GM21529 (cell line): ENCODE data around the gene C6orf47.

Experiments used
- ATAC-seq: cut with Tn5 transposase; IDR thresholded peaks from one replicate; pipeline ENCODE4 v1.9.1; 2021; ENCODE audit not compliant: unreplicated experiment

The C6orf47 gene

DNA sequence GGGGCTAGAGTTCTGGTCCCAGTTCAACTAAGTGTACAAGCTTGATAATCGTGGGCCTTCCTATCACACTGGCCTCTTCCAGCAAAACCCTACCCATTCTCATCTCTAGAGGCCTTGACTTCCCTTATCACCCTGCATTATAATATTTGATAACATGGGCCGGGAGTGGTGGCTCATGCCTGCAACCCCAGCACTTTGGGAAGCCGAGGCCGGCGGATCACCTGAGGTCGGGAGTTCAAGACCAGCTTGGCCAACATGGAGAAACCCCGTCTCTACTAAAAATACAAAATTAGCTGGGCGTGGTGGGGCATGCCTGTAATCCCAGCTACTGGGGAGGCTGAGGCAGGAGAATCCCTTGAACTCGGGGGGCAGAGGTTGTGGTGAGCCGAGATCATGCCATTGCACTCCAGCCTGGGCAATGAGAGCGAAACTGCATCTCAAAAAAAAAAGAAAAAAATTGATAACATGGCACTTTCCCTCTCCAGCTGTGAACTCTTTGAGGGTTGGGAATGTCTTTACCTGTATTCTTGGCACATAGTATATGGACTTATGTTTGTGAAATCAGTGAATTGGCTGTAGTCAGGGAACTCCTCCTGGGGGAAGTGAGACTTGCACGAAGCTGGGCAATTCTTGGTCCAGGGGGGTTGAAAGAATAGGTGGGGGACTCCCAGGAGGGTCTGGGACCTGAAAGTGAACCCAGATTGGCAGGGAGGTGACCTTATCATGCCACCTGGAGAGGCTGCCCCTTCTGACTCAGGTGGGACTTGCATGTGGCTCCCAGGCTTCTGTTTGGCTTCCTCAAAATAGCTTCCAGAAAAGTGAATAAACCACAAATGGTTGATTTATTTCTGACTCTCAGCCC lies 915 bp upstream of the C6orf47 start:
- ATAC-seq: no peak

DNA sequence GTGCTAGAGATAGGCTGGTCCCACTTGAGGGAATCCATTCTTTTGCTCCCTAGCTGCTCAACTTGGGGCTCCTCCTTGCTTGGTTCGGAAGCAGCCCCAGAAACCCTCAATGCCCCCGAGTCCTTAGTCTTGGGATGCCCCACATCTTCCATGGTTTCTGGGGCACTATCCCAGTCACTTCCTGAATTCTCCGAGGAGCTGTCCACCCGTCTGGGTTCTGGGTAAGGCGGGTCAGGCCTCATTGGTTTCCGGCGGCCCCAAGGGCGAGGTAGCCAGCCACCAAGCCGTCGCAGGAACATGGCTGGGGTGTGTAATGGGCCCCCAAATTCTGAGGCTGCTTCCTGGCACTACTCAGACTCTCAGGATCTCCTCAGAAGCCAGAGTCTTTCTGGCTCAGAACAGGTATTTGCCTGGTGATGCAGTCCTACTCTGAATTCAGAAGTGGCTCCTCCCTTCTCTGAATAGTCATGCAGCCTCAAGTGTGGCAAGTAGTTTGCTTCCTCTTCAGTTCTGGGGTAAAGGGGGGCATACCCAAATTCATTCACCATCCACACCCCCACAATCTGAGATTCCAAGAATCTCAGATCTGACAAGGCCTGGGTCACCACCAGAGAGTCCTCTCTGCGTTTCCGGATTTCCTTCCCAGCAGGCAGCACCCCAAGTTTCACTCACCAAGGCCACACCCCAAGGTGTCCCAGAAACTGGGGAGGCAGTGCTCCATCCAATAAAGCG lies 763 bp downstream of the C6orf47 start:
- ATAC-seq: peak; percentile 14

DNA sequence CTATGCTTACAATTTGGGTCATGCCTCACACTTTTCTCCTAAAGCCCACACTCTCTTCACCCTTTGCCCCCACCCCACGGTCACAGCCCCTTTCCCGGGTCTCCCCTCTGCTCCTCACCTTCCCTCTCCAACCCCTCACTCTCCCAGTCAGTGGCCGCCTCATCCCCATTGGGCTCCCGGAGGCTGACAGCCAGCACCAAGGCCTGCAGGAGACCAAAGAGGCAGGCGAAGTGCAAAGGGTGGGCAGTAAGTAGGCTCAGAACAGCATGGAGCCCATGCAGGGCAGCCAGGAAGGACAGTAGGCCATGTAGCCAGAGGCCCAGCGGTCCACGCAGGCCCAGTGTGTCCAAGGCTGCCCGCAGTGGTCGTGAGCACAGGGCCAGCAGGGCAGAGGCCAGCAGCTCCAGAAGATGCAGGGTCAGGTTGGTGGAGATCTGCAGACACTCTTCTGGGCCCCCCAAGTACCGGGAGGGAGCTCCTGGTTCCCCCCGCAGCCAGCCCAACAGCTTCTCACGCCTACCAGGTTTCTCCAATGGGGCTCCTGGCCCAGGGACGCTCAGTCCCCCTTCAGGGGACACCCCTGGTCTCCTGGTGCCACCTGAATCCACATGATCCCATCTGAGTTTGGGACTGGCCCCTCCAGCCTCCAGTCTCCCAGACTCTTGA lies 1.5 kb downstream of the C6orf47 start:
- ATAC-seq: no peak

DNA sequence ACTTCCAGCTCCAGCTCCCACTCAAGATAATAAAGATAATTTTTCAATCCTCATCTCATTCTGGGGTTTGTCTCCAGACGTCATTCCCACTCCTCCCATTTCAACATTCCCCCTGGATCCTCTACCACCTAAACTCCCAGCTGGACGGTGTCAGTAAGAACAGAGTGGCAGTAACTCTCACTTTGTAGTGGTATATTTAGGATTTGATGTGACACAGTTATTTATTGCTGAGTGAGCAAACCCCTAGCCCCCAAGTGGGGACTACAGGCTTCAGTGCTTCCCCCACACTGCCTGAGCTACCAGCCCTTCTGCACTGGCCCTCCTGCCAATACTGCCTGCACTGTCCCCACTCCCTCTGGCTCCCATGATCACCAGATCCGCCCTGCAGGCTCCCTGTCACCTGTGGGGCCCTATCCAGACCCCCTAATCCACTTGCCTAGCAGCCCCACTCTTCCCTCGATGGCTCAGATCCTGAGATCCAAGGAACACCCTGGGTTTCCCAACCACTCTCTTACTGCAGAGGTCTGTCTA lies 2.4 kb downstream of the C6orf47 start:
- no peak for ATAC-seq

DNA sequence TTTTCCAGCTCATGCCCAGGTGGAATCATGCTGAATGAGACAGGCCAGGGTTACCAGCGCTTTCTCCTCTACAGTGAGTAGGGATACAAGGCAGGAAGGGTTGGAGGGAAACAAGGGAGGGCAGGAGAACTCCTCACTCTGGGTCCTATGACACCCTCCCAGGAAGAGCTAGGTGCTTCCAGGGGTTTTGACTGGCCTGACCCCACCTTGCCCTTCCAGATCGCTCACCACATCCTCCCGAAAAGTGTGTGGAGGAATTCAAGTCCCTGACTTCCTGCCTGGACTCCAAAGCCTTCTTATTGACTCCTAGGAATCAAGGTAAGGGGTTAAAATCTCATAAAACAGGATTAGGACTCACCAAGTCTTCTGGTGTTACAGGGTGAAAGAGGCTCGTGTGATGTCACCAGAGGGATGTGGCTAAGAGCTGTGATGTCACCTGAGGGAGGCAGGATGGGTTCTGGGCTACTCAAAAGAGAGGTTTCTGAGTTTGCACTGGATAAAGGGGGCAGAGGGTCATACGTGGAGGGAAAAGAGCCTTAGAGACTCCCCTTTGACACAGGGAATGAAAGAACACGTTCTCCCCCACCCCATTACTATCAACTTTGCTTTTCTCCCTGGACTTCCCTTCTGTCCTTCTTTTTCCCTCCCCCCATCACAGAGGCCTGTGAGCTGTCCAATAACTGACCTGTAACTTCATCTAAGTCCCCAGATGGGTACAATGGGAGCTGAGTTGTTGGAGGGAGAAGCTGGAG lies 3.0 kb downstream of the C6orf47 start:
- ATAC-seq: no peak

DNA sequence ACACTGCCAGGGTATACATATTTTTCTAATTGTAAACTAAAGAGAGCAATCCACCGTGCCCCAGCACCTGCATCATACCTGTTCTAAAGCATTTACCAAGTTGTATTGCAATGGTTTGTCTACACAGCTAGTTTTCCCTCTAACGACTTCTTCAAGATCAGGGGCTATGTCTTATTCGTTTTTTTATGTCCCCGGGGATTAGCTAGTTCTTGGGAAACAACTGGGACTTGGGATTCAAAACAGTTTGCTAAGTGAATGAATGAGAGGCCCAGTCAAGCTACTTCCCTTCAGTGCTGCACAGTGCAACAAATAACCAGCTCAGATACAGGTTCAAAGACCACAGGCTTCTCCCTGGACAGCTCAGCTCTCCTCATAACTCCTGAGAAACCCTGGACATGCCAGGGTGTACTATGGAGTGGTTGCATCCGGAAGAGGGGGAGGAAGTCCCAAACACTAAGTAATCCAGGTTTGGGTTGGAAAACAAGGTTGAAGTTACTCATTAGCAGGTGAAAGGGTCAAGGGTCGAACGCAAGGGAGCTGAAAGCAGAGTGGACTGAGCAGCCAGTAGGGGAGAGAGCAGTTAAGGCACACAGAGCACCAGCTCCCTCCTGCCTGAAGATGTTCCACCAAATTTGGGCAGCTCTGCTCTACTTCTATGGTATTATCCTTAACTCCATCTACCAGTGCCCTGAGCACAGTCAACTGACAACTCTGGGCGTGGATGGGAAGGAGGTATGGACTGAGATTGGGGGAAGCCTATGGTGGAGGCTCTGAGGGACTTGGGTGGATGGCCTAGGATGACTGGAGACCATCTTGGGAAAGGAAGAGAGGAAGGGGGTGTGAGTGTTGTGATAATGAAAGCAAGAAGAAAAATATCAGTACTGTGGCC lies 5.0 kb downstream of the C6orf47 start, which contains the start of gene APOM:
APOM (plus strand) TSS at position 546 of the 889 bp plus-strand sequence; CDS start at position 619, 73 bp downstream.
- ATAC-seq: no peak

DNA sequence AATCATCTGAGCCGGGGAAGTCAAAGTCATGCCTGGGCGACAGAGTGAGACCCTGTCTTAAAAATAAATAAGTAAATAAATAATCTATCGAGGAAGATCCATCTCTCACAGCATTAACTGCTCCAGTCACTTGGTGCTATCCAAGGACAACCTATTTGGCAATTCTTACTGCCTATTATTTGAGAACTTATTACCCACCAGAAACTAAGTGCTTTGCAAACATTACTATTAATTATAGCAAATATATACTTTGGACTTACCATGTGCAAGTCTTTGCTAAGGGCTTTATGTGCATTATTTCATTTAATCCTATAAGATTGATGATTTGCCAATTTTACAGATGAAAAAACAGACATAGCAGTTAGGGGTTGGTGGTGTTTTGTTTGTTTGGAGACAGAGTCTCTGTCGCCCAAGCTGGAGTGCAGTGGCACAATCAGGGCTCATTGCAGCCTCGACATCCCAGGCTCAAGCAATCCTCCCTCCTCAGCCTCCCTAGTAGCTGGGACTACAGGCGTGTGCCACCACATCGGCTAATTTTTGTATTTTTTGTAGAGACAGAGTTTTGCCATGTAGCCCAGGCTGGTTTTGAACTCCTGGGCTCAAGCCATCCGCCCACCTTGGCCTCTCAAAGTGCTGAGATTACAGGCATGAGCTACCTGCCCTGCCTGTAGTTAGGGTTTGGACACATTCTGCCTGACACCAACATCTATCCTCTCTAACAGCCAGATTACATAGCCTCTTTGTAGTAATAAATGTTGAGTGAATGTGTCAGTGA lies 5.8 kb downstream of the C6orf47 start:
- no peak for ATAC-seq

DNA sequence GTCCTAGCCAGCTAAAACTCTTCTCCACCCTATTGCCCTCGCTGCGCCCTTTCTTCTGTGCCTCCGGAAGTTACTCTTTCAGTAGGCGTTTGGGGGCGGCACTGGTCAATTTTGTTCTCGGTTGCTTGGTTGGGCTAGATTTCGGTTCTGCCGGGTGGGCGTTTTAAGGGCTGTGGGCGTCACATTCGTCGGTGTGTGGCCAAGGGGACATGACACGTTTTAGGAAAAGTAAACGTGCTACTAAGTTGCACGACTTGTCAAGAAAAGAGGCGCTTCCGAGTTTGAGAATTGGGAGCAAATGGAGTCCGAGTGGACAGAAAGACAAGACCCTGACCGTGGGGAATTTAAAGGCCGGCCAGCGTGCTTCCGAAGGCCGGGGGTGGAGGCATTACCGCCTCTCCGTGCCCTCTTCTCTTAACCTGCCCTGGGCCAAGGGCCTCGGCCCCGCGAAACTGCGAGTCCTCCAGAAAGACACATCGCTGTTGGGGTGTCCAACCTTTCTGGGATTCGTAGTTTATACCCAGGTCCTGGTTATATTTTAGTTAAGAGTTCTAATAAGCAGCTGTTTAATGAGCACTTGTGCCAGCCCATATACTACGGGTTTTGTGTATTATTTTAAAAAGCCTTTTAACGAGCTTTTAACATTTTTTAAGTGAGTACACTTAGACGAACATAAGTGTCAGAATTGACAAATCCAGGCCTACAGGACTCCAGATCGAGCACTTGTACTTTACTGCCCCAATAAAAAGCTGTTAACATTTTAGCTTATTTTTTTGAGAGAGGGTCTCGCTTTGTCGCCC lies 7.5 kb downstream of the C6orf47 start:
- peak; percentile 65 for ATAC-seq

DNA sequence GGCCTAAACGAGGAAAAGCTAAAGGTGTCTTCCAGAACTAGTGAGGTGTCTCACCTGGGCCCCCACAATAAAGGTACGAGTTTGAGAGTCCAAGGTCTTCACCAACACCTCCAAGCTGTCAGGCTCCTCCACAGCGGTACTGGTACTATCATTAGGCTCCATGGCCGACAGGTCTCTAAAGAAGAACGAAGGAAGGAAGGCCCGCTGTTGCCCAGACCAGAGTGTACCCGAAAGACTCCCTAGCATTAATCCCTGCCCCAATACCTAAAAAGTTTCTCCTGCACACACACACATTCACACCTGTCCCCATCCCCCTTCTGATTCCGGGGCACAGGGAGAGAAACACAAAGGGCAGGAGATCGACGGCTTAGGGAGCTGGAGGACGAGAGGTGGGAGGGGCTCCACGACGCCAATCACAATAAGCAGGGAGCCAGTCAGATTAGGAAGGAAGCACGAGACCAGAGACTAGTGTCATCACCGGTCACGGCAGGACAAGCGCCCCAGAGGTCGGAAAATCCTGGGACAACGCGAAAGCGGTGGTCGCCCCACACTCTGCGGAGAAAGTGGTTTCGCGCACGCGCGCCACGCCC lies 8.9 kb downstream of the C6orf47 start:
- peak; percentile 33 for ATAC-seq

DNA sequence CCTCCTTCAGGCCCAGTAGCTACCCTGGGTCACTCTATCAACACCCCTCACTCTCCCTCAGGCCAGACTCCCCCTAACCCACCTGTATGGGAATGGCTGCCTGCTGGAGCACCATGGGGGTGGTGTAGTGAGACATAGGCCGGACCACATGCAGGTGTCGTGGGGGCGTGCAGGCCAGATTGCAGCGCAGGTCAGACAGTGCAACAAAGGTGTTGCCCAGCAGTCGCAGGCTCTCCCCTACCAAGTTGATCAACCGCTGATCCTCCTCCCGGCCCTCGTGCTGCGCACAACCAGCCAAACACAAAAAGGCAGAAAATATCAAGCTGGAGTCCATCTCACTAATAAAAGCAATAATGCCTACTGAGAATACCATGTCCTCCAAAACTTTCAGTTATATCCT lies 15.3 kb downstream of the C6orf47 start:
- no peak for ATAC-seq

DNA sequence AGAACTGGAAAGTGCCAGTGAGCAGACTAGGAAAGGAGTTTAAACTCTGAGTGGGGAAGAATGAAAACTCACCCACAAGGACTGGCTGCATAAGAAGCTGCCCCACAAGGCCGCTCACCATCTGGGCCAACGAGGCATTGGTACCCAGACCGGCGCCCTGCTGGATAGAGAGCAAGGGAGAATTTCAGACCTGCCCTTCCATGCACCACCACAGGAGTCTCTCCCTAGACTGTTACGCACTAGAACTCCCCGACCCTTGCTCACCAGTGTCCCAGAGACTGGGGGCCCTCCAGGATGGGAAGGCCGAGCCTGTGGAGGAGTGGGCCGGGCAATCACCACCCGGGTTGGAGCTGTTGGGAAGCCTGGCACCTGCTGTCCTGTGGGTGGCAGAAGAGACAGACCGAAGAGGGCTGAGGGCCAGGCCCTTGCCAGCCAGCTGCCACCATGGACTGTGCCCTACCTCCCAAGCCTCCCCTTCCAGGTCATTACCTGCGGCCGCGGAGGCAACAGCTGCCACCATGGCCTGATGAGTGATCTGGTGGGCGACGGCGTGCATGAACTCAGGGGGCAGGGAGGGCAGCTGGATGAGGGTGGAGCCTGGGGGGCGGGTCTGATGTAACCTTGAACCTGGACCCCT lies 16.6 kb downstream of the C6orf47 start:
- no peak for ATAC-seq

DNA sequence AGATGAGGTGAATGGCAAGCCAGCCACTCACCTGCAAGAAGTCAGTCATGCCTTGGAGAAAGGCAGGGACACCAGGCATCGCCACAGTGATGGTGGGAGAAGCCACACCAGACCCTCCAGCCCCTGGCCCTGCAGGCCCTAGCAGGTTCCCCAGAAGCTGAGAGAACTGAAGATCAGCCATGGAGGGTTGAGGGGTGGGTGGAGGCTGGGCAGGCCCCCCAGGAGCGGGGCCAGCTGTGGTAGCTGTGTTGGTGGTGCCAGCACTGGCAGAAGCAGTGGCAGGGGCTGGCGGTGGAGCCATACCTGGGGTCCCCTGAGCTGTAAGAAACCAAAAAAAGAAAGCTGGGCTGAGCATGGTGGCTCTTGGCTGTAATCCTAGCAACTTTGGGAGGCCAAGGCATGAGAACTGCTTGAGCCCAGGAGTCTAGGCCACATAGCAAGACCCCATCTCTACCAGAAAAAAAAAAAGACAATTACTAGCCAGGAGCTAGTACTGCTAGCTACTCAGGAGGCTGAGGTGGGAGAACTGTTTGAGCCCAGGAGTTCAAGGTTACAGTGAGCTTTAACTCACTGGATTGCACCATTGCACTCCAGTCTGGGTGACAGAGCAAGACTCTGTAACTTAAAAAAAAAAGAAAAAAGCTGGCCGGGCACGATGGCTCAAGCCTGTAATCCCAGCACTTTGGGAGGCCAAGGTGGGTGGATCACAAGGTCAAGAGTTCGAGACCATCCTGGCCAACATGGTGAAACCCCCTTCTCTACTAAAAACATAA lies 17.6 kb downstream of the C6orf47 start:
- ATAC-seq: no peak

DNA sequence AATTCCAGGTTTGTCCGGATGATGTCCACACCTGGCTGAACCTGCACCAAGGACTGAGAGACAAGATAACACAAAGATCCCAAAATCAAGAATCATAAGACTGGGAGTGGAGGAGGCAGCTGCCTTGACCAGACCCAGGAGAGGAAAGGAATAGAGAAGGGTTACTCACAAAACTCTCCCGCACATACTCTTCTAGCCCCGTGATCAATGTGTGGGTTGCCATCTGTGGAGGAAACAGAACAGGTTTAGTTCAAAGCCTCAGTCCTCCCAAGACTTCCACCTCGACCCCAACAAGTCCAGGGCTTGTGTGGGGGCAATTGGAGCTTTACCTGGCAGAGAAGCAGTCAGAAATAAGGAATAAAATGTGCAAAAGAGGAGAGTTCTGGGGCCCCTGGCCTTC lies 19.2 kb downstream of the C6orf47 start:
- ATAC-seq: no peak

DNA sequence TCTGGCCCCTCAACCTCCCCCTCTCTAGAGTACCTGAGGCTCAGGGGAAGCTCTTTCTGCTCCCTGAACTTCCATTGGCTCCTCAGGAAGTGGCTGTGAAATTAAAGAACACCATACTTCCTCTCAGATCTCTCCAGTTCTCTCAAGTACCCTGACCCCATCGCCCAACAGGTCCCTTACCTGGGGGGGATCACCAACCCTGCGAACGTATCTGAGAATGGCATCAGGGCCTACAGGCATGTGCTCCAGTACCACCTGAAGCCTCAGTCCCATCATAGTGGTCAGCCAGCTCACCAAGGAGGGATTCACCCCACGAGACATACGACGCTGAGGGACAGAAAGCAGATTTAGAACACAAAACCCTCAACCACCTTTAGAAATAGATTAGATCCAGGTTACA lies 20.0 kb downstream of the C6orf47 start:
- ATAC-seq: no peak

DNA sequence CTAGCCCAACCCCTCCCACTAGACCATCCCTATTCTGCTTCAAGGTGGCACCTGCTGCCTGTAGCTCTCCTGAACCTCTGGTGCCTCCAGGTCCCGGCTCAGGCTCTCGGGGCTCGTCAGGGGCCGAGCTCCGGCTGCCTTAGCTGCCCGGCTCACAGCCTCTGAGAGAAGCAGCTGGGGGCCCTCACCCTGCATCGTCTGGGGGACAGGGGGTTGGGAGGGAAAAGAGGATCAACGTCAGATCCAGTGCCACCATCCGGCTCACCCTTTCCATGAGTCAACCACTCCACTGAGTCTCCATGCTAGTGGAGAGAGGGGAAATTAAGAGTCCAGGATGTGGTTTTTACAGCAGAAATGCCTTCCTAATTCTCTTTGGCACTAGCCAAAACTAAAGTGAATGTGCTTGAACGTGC lies 21.1 kb downstream of the C6orf47 start:
- no peak for ATAC-seq

DNA sequence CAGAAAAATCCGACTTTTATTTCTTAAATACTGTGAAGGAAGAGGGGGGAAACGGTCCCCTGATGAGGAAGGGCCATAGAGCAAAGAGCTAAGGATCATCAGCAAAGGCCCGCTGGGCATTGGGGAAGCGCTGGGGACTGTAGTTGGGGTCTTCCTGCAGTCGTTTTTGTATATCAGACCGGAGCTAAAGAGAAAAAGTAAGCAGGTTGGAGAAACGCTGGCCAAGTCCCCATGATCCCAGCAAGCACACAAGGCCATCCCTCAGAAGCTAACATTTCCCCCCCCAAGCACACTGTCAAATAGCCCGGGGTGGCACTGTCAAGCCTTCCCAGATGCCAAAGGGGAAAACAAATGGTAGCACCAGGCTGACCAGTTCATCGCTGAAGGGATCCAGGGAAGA lies 21.5 kb downstream of the C6orf47 start:
- no peak for ATAC-seq
